C4-2B (cell line): Measurements from ENCODE around the gene SEMA6C.

Source experiments
- CTCF ChIP-seq: fragments of 450-650 bp; conservative IDR thresholded peaks from 2 replicates; pipeline ENCODE4 v1.5.1; 2017; ENCODE audit warnings: mild to moderate bottlenecking
- ZFX ChIP-seq: fragments of 450-650 bp; IDR thresholded peaks from 2 replicates; pipeline ENCODE4 v1.6.1; 2017

GRCh38 chr1:151098126-151098525 lies 48.3 kb downstream of the SEMA6C start:
- TF ChIP-seq CTCF (no peak), ZFX (no peak)
